NCI-H345 (cell line): Measurements from ENCODE around the gene DUOX1.

Experiments
- DNase-seq: peaks from one replicate; lab custom pipeline; 2025; lab: John Stamatoyannopoulos, UW

DUOX1 gene

GRCh38 chr15:45106002-45106790 lies 23.6 kb upstream of the DUOX1 start:
- DNase-seq, result no peak

DNA sequence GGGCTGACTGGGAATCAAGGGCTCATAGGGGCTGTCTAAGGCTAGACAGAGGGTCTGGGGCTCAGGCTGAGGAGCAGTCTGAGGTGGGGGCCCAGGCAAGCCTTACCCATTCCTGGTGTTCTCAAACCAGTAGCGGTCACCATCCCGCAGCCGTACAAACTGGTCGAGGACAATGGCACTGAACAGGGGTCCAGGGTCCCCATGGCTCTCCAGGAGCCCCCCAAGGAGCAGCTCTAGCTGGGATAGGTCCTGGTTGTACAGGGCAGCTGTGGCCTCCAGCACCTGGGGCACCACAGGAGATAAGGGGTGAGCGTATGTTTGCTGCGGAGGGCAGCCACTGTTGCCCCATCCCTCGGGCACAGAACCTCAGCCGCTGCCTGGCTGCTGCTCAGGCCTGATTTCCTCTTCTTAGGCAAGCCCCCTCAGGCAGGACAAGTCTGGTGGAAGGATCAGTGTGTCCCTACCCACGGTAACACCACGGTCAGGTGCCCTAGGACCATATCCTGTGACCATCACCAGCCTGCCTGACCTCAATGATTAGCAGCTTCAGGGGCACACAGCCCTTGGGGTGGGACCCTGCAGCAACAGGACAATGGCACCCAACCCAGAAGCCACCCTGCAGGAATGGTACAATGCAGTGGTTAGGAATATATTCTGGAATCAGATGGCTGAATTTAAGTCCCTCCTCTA lies 21.7 kb upstream of the DUOX1 start:
- no peak for DNase-seq

DNA sequence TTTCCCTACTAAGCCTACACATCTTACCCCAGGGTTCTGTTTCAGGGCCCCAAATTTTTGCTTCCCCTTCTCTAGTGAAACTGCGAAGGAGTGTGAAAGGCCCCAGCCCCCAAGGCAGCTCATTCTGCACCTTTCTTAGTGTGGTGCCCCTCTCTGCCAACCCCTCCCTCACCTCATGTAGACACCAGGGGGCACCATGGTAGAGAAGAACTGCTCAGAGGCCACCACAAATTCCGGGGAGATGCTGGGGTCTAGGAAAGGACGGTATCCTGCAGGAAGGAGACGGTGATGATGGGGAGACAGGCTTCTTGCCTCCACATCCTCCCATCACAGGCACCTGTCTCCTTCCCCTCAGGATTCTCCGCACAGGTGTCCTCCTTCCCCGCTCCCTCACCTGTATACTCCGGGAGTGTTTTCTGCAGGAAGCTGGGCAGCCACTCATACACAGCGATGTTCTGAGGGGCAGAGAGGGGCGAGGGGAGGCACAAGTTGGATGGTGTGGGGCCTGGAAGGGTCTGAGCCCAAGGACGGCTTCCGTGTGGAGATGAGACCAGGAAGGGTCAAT lies 19.5 kb upstream of the DUOX1 start:
- no peak for DNase-seq

DNA sequence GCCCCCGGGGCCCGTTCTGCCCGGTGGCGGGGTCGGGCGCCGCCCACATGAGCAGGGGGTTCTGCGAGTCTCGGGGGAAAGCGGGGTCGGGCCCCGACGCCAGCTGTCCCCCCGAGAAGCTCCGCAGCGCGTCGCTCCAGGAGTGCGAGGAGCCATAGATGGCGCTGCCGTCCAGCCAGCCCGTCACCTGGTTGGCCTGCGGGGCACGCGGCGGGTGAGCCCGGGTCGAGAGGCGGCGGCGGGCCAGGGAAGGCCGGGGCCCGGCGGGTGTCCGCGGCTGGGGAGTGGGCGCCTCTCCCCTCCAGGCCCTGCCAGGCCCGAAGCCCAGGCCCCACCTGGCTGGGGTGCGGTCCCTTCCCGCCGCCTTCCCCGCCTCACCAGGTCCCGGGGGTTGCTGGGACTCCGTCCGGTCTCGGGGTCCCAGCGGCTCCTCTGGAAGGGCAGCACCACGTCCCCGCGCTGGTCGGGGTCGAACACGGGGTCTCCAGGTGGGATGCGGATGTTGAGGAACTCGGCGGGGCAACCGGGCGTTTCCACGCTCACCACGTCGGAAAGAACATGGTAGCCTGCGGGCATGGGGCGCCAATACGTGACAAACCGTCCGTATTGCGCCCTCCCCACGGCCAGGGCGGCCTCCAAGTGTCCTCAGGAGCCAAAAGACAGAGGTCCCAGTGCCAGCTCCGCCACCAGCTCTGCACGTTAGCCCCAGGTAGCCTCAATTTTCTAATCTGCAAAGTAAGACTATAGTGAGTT lies 18.2 kb upstream of the DUOX1 start:
- DNase-seq, result no peak

GRCh38 chr15:45112143-45112590 lies 17.6 kb upstream of the DUOX1 start:
- DNase-seq, result no peak

GRCh38 chr15:45112591-45113379 lies 17.0 kb upstream of the DUOX1 start:
- no peak for DNase-seq

GRCh38 chr15:45113380-45113990 lies 16.3 kb upstream of the DUOX1 start:
- DNase-seq, result no peak

- no peak for DNase-seq
These were observed 15.6 kb upstream of the DUOX1 start, which contains the start of the genes DUOX2 and DUOXA2 for GRCh38 chr15:45114076-45114750. TSS of gene DUOX2 (minus strand) at chr15:45114172. CDS start at chr15:45113411, 761 bp downstream. TSS of gene DUOXA2 (plus strand) at chr15:45114326. CDS start at chr15:45114606, 280 bp downstream.

DNA sequence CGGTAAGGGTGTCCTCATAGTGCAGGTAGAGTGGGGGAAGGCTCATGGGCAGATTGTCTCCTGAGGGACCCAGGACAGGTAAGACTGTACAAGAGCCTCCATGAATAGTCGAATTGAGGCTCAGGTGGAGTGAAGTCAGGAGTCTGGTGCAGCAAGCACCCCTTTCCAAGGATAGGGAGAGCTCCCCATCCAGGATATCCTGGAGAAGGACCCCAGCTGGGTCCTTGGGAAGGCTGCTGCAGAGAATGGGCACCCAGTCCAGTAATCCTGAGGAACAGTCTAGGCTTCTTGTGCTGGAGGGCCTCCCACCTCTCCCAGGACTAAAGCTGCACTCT lies 15.1 kb upstream of the DUOX1 start:
- DNase-seq, result no peak

DNA sequence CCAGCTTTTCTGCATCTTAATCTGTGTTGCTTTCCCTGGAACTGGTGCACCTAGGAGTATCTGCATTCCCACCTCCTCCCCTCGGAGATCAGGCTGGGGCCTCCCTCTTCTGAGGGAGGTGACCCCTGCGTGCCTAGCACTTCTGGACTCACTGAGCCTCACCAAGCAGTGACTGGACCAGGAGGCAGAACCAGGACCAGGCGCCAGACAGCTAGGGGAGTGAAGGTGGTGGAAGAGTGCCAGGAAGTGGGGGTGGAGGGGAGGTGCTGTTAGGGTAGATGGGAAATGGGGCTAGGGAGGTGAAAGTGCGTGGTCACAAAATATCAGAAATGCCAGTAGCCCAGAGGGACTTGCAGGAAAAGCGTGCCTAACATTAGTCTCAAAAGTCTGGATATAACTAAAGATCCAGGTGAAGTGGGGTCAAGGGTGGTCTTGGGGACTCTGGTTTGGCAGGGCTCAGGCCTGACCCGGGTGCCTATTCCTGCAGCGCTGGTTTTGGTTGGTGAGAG lies 14.4 kb upstream of the DUOX1 start:
- no peak for DNase-seq

- no peak for DNase-seq
These were observed 13.8 kb upstream of the DUOX1 start for GRCh38 chr15:45116006-45116481.

DNA sequence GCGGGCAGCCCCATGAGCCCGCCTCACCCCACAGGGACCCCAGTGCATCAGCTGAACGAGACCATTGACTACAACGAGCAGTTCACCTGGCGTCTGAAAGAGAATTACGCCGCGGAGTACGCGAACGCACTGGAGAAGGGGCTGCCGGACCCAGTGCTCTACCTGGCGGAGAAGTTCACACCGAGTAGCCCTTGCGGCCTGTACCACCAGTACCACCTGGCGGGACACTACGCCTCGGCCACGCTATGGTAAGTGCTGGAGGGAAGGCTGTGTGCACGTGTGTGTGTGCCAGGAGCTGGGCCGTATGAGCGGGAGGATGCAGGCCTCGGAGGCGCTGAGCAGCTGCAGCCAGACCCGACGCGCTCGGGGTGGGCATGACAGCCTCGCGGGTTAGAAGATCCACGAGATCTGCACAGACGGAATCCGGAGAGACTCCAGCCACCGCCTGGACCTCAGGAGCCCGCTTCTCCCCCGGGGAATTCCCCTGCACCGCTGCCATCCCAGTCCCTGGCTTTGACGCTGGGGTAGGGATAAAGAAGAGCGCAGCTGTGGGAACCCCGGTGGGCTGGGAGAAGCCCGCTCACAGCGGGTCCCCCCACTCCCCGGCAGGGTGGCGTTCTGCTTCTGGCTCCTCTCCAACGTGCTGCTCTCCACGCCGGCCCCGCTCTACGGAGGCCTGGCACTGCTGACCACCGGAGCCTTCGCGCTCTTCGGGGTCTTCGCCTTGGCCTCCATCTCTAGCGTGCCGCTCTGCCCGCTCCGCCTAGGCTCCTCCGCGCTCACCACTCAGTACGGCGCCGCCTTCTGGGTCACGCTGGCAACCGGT lies 13.1 kb upstream of the DUOX1 start:
- DNase-seq, result no peak

DNA sequence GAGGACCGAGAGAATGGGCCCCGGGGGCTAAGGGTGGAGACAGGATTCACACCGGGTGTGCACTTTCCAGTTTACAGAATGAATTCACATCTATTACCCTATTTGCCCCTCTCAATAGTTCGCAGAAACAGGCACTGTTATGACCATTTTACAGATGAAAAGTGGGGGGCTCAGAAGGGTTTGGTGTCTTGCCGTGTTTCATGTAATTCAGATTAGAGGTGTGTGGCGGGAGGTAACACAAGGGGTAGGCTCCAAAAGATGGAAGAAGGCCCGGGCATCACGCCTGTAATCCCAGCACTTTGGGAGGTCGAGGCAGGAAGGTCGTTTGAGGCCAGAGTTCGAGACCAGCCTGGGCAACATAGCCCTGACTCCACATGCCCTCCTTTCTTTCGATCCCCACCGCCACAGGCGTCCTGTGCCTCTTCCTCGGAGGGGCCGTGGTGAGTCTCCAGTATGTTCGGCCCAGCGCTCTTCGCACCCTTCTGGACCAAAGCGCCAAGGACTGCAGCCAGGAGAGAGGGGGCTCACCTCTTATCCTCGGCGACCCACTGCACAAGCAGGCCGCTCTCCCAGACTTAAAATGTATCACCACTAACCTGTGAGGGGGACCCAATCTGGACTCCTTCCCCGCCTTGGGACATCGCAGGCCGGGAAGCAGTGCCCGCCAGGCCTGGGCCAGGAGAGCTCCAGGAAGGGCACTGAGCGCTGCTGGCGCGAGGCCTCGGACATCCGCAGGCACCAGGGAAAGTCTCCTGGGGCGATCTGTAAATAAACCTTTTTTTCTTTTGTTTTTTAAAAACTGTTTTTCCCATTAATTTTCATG lies 12.3 kb upstream of the DUOX1 start:
- no peak for DNase-seq

GRCh38 chr15:45118131-45118588 lies 11.6 kb upstream of the DUOX1 start:
- DNase-seq, result peak; percentile 81

DNA sequence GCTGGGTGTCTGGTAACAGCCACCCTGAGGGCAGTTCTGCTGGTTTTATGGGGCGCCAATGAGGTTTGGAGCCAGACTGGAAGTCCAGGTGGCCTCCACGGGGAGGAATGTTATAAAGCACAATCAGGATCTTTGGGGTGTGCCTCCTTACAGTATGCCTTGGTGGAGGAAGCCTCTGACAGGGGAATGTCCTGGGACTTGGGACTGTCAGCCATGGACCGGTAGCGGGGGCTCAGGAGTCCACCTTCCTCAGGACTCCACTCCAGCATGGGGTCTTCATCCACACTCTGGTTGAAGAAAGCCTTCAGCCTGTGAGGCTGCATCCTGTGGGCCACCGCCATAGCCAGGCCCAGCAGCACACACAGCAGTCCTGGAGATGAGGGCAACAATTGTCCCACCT lies 10.8 kb upstream of the DUOX1 start:
- DNase-seq, result no peak

- DNase-seq, result no peak
These were observed 9.5 kb upstream of the DUOX1 start for GRCh38 chr15:45120081-45120972.

- DNase-seq, result no peak
These were observed 8.8 kb upstream of the DUOX1 start for GRCh38 chr15:45121020-45121419.
